BJ (cell line): ENCODE results near the gene CEACAM8. TPM values are rescaled to one million over a fixed set of nuclear protein-coding genes. Genes with fewer than 3 reads are reported as not detected.
"Not testable (repeated sequence)": the region's sequence is repeated elsewhere in the genome, so short reads cannot be mapped to it uniquely, and the experiment has no call there.

ENCODE experiments used
- CTCF ChIA-PET: fragments of 350-600 bp; formaldehyde crosslinking; extraction: SDS; loops from one replicate; lab custom pipeline; 2021; ENCODE audit warnings: antibody characterized with exemption, inconsistent platforms; lab: Yijun Ruan, JAX
- POLR2A ChIA-PET: fragments of 300-600 bp; sonication (Branson Sonifier 250); formaldehyde crosslinking; extraction: SDS; loops from one replicate; lab custom pipeline; 2021; ENCODE audit warnings: antibody characterized with exemption; lab: Charles Lee
- DNase-seq: peaks from one replicate; pipeline ENCODE4 v3.0.0-alpha.2; 2011; ENCODE audit warnings: low read depth
- H3K27me3 ChIP-seq: 2 replicates; pipeline ENCODE4 v1.6.0; 2011; ENCODE audit warnings: low read length; ENCODE audit not compliant: control insufficient read depth, insufficient read depth
- H3K36me3 ChIP-seq: 2 replicates; pipeline ENCODE4 v1.5.1; 2011; ENCODE audit warnings: low read length; ENCODE audit not compliant: control insufficient read depth, insufficient read depth
- H3K4me3 ChIP-seq: 2 replicates; pipeline ENCODE4 v1.5.1; 2011; ENCODE audit warnings: low read depth, mild to moderate bottlenecking, control low read depth, low read length
- polyA plus RNA-seq: library from polyadenylated mRNA; depleted of rRNA; stranded (reverse); fragments of >200 nt; gene quantifications from 2 replicates; pipeline ENCODE4 v1.2.3, GENCODE V29; 2011
- TF ChIP-seq, protein P1 (sequence below): IDR thresholded peaks from 2 replicates; pipeline ENCODE4 v1.5.1; 2011; ENCODE audit warnings: low read depth, mild to moderate bottlenecking, control low read depth, inconsistent platforms, low read length, moderate library complexity; ENCODE audit not compliant: insufficient read depth

Gene CEACAM8
- polyA plus RNA-seq, 1 experiment = not detected

DNA sequence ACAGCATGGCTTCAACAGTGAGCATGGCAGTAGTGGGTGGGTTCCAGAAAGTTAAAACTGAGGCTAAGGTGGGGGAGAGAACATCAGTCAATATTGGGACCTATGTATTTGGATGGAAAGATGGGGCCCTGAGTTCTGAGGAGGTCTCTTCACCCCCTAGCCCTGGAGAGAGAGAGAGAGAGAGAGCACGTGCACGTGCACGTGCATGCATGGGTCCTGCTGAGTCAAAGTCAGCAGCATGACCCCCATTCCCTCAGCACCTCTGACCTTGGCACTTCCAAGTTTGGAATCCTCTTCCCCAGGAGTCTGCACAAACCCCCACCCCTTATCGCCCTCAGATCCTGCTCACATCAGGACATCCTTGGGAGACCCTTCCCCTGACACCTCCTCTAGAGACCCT is 34.0 kb downstream of the CEACAM8 start:
- ChIA-PET CTCF (interaction anchor here (0.8 to 2.0 kb wide), 2 partner anchors 36 to 110 kb away, joined by 3 to 7 read pairs; no protein-coding TSS in a partner anchor), POLR2A (no interaction called here)
- peaks cover 34% of the 10 kb centered on the region for H3K27me3 ChIP-seq
- no peak for DNase-seq
- H3K36me3 ChIP-seq = no peaks in the 10 kb centered on the region
- H3K4me3 ChIP-seq = no peak overlapping the region
- TF ChIP-seq, protein P1, sequence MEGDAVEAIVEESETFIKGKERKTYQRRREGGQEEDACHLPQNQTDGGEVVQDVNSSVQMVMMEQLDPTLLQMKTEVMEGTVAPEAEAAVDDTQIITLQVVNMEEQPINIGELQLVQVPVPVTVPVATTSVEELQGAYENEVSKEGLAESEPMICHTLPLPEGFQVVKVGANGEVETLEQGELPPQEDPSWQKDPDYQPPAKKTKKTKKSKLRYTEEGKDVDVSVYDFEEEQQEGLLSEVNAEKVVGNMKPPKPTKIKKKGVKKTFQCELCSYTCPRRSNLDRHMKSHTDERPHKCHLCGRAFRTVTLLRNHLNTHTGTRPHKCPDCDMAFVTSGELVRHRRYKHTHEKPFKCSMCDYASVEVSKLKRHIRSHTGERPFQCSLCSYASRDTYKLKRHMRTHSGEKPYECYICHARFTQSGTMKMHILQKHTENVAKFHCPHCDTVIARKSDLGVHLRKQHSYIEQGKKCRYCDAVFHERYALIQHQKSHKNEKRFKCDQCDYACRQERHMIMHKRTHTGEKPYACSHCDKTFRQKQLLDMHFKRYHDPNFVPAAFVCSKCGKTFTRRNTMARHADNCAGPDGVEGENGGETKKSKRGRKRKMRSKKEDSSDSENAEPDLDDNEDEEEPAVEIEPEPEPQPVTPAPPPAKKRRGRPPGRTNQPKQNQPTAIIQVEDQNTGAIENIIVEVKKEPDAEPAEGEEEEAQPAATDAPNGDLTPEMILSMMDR = no peak

DNA sequence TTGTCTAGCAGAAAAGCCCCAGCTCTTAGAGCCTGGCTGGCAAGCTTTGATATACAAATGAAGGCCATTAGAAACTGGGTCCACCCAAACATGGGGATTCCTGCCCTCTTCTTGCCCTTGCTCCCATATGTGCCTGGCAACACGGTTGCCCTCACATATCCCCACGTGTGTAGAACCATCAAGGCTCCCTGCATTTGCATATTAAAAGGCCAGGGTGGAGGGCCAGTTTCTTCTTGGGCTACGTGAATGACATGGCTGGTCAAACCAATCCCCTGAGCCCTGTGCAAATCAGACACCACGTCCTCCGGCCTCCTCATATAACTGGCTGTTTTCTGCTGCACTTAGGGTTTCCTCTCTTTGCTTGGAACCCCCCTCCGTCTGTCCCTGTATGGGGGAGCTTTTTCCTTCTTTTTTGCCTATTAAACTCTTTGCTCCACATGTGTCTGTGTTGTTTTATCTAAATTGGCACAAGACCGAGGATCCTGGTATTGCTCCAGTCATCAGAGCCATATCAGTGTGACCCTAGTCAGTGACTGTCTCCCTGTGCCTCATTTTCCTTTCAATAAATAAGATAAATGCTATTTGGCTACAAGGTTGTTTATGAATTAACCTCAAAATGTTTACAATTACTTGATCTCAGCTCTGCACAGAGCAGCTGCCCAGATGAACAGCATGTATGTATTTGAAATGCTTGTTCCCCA is 36.1 kb downstream of the CEACAM8 start:
- TF ChIP-seq, protein P1 = no peak
- peaks cover 47% of the 10 kb centered on the region for H3K27me3 ChIP-seq
- no peak for DNase-seq
- ChIA-PET POLR2A (no interaction called here), CTCF (interaction anchor here (0.8 to 1.3 kb wide), 2 partner anchors 16 to 108 kb away, joined by 3 to 4 read pairs; no protein-coding TSS in a partner anchor)
- H3K4me3 ChIP-seq = no peak overlapping the region
- H3K36me3 ChIP-seq = no peaks in the 10 kb centered on the region

DNA sequence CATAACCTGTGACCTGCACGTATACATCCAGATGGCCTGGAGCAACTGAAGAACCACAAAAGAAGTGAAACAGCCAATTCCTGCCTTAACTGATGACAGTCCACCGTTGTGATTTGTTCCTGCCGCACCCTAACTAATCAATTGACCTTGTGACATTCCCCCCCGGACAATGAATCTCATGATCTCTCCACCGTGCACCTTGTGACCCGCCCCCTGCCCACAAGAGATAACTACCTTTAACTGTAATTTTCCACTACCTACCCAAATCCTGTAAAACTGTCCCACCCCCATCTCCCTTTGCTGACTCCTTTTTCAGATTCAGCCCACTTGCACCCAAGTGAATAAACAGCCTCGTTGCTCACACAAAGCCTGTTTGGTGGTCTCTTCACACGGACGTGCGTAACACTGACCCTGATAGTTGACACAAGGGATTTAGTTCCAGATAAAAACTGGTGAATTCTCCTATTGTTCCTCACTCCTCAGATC is 37.3 kb downstream of the CEACAM8 start:
- H3K4me3 ChIP-seq, DNase-seq, H3K36me3 ChIP-seq, POLR2A ChIA-PET: not testable (repeated sequence)
- H3K27me3 ChIP-seq = peaks cover 47% of the 10 kb centered on the region
- CTCF ChIA-PET = interaction anchor here (2.7 kb wide), 1 partner anchor 8 kb away, joined by 22 read pairs; no protein-coding TSS in a partner anchor

DNA sequence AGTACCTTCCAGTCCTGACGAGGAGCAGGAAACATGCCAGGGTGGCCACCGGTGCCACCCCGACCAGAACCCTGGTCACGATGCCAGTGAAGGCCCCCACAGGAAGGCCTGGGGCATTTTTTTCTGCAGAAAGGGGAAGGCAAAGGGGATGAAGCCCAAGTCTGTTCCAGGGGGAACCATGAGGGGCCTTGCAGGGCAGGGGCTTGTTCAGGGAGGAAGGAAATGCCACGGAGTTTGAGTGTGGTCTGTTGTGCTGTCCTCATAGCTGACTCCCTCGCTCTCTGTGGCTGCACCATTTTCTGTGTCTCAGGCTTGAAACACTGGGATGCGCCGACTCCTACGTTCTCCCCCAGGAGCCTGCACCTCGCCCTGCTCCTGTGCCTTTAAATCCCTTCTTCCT is 38.9 kb downstream of the CEACAM8 start:
- TF ChIP-seq, protein P1 = no peak
- ChIA-PET CTCF (interaction anchor here (2.7 kb wide), 1 partner anchor 10 kb away, joined by 22 read pairs; no protein-coding TSS in a partner anchor), POLR2A (no interaction called here)
- Histone ChIP-seq H3K36me3 (no peaks in the 10 kb centered on the region), H3K27me3 (peaks cover 49% of the 10 kb centered on the region), H3K4me3 (no peak overlapping the region)
- no peak for DNase-seq

DNA sequence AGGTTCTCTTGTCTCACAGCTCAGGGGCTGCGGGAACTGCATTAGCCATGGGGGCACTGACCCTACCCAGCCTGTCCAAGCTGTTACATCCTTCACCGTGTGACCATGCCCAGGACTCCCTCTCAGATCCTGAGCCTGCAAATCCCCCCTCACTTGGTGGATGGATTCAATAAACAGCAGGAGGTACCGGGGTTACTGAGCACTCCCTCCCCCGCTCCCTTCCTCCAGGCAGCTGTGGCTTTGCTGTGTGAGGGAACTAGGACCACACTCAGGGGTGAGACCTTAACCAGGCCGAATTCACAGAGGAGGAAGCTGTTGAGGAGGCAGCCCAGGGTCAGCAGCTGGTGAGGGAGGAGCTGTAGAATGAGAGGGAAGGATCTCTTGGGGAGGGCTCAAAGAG is 39.4 kb downstream of the CEACAM8 start:
- DNase-seq = no peak
- Histone ChIP-seq H3K36me3 (no peaks in the 10 kb centered on the region), H3K27me3 (peaks cover 47% of the 10 kb centered on the region), H3K4me3 (no peak overlapping the region)
- POLR2A ChIA-PET = no interaction called here
- CTCF ChIA-PET = interaction anchor here (2.7 to 4.1 kb wide), 2 partner anchors 7 to 11 kb away, joined by 17 to 22 read pairs; no protein-coding TSS in a partner anchor
- TF ChIP-seq, protein P1 = no peak
